A549 (cell line): Measurements from ENCODE around the gene PLA2G2E. TPM values are rescaled to one million over a fixed set of nuclear protein-coding genes. Genes with fewer than 3 reads are reported as not detected.
A peak's percentile ranks its signal among the peaks of the same experiment; 100 is the strongest.

Experiments
- ATAC-seq, 2 experiments: fragments of 200-7000 bp in 1 of 2; fragments of >200 bp in 1 of 2; cut with Nextera tagmentation in 1 of 2; cut with Tn5 transposase in 1 of 2; 3 replicates each; pipeline versions ENCODE4 v1.8.0 to v1.9.1; 2018 to 2020; ENCODE audit warnings: mild to moderate bottlenecking in 1 of 2, moderate library complexity in 1 of 2
- CTCF ChIA-PET: fragments of 300-600 bp; sonication (Branson Sonifier 250); formaldehyde crosslinking; extraction: SDS; loops from one replicate; lab custom pipeline; 2021; ENCODE audit warnings: antibody characterized with exemption, inconsistent platforms; lab: Yijun Ruan, JAX
- POLR2A ChIA-PET: fragments of 350-600 bp; formaldehyde crosslinking; extraction: SDS; loops from one replicate; lab custom pipeline; 2021; ENCODE audit warnings: antibody characterized with exemption, inconsistent platforms; lab: Yijun Ruan, JAX
- DNase-seq, 2 experiments: peaks; one replicate each; pipeline versions ENCODE4 v3.0.0 to v3.0.0-alpha.2; 2011 to 2016; ENCODE audit warnings: low read depth in 1 of 2, low spot score in 1 of 2
- FAIRE-seq: peaks from 2 replicates; lab custom pipeline; 2011; peaks lifted over from hg19 to GRCh38; lab: Jason Lieb, UNC
- H3K27ac ChIP-seq, 2 experiments: fragments of >200 bp; sonication (Bioruptor Twin); formaldehyde crosslinking; 3 replicates each; pipeline ENCODE4 v1.5.1; 2016 to 2017
- H3K4me1 ChIP-seq: fragments of >200 bp; sonication (Bioruptor Twin); formaldehyde crosslinking; 3 replicates; pipeline ENCODE4 v1.6.1; 2016
- H3K4me2 ChIP-seq: fragments of >200 bp; sonication (Bioruptor Twin); formaldehyde crosslinking; 3 replicates; pipeline ENCODE4 v1.6.1; 2016
- H3K4me3 ChIP-seq: fragments of >200 bp; sonication (Bioruptor Twin); formaldehyde crosslinking; 3 replicates; pipeline ENCODE4 v1.5.1; 2016
- H3K9me3 ChIP-seq: fragments of >200 bp; sonication (Bioruptor Twin); formaldehyde crosslinking; 3 replicates; pipeline ENCODE4 v1.6.1; 2016
- BHLHE40 ChIP-seq: IDR thresholded peaks from 2 replicates; pipeline ENCODE4 v1.6.1; 2012; ENCODE audit warnings: low read depth, low read length, inconsistent platforms
- CEBPB ChIP-seq, 2 experiments: fragments of >200 bp in 1 of 2; sonication (Bioruptor Twin) in 1 of 2; formaldehyde crosslinking in 1 of 2; IDR thresholded peaks; 2 replicates each; pipeline ENCODE4 v1.6.1; 2012 to 2016
- CHD4 ChIP-seq: fragments of 200-600 bp; sonication (generic); IDR thresholded peaks from 2 replicates; pipeline ENCODE4 v1.6.1; 2016; ENCODE audit warnings: antibody characterized with exemption, mild to moderate bottlenecking, borderline replicate concordance
- E2F6 ChIP-seq: IDR thresholded peaks from 2 replicates; pipeline ENCODE4 v1.6.1; 2012; ENCODE audit warnings: low read depth, borderline replicate concordance
- ELK1 ChIP-seq: fragments of 150-350 bp; IDR thresholded peaks from 2 replicates; pipeline ENCODE4 v1.6.1; 2014; ENCODE audit warnings: low read depth, mild to moderate bottlenecking, low read length
- FOSL2 ChIP-seq, 2 experiments: fragments of 450-650 bp in 1 of 2; fragments of >200 bp in 1 of 2; sonication (Bioruptor Twin) in 1 of 2; formaldehyde crosslinking; IDR thresholded peaks; 2 replicates each; pipeline versions ENCODE4 v1.5.0 to v1.6.1; 2016 to 2020; ENCODE audit warnings: mild to moderate bottlenecking in 1 of 2, moderate library complexity in 1 of 2
- FOXS1 ChIP-seq: fragments of 250-450 bp; sonication (Bioruptor Pico); IDR thresholded peaks from 2 replicates; pipeline ENCODE4 v1.5.0; 2020; ENCODE audit warnings: mild to moderate bottlenecking, moderate library complexity
- HOXB13 ChIP-seq: fragments of 250-450 bp; sonication (Bioruptor Pico); IDR thresholded peaks from 2 replicates; pipeline ENCODE4 v1.5.0; 2020; ENCODE audit warnings: low read depth, mild to moderate bottlenecking, moderate library complexity
- KDM5A ChIP-seq: fragments of 200-600 bp; sonication (generic); IDR thresholded peaks from 2 replicates; pipeline ENCODE4 v1.6.1; 2016; ENCODE audit warnings: antibody characterized with exemption, mild to moderate bottlenecking
- MAFK ChIP-seq: fragments of 450-650 bp; IDR thresholded peaks from 2 replicates; pipeline ENCODE4 v1.6.1; 2014; ENCODE audit not compliant: partially characterized antibody
- MYC ChIP-seq: IDR thresholded peaks from 2 replicates; pipeline ENCODE4 v1.6.1; 2012; ENCODE audit warnings: mild to moderate bottlenecking, inconsistent platforms, low read length, improper control_type of control experiment, borderline replicate concordance
- NFE2L2 ChIP-seq: fragments of 150-350 bp; conservative IDR thresholded peaks from 2 replicates; pipeline ENCODE4 v1.6.1; 2014; ENCODE audit warnings: low read length
- PHF8 ChIP-seq: fragments of 200-600 bp; sonication (generic); IDR thresholded peaks from 2 replicates; pipeline ENCODE4 v1.6.1; 2016; ENCODE audit warnings: low read depth, mild to moderate bottlenecking, antibody characterized with exemption, moderate library complexity, borderline replicate concordance
- POLR2A ChIP-seq: IDR thresholded peaks from 2 replicates; pipeline ENCODE4 v1.6.1; 2012; ENCODE audit warnings: mild to moderate bottlenecking, low read length
- RARB ChIP-seq: fragments of 250-450 bp; sonication (Bioruptor Pico); IDR thresholded peaks from 2 replicates; pipeline ENCODE4 v1.8.0; 2021; ENCODE audit warnings: mild to moderate bottlenecking, moderate library complexity
- ZNF302 ChIP-seq: fragments of 250-450 bp; sonication (Bioruptor Pico); IDR thresholded peaks from 2 replicates; pipeline ENCODE4 v1.9.0; 2021; ENCODE audit warnings: inconsistent platforms, mild to moderate bottlenecking, moderate library complexity
- WGBS: methylation state at CpG from one replicate; pipeline ENCODE4 v1.1.6; 2017; ENCODE audit errors: missing lambda C conversion rate; 5-methylcytosine and 5-hydroxymethylcytosine counted together
- polyA minus RNA-seq: library from RNA; depleted of rRNA, polyadenylated mRNA; stranded (reverse); fragments of >200 nt; gene quantifications from 2 replicates; pipeline ENCODE4 v1.2.3, GENCODE V29; 2011; rRNA and poly(A)+ RNA removed
- polyA plus RNA-seq, 4 experiments: library from polyadenylated mRNA; depleted of rRNA in 3 of 4; stranded (reverse); fragments of >200 nt; fragmentation: RNase III in 1 of 4; extraction: RNeasy Plus Mini Kit Qiagen cat#74134 plus additional on column Dnase treatment in 1 of 4; gene quantifications; 2 replicates in 3 of 4; 3 replicates in 1 of 4; pipeline ENCODE4 v1.2.3, GENCODE V29; 2011 to 2017
- TF ChIP-seq, protein P1 (sequence below): fragments of 250-450 bp; sonication (Bioruptor Pico); IDR thresholded peaks from 2 replicates; pipeline ENCODE4 v1.5.0; 2021; ENCODE audit warnings: mild to moderate bottlenecking, moderate library complexity, borderline replicate concordance
- TF ChIP-seq, protein P2 (sequence below): IDR thresholded peaks from 2 replicates; pipeline ENCODE4 v1.6.1; 2012

The PLA2G2E gene, protein sequence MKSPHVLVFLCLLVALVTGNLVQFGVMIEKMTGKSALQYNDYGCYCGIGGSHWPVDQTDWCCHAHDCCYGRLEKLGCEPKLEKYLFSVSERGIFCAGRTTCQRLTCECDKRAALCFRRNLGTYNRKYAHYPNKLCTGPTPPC
- polyA plus RNA-seq (2011; rRNA removed) (not detected in 2 replicates), polyA plus RNA-seq (2017; fragmentation: RNase III; extraction: RNeasy Plus Mini Kit Qiagen cat#74134 plus additional on column Dnase treatment) (not detected in 3 replicates), polyA minus RNA-seq (not detected in 2 replicates)
- not detected in 2 replicates for polyA plus RNA-seq (2012; cell fraction: cytosol; rRNA removed)
- not detected in 2 replicates for polyA plus RNA-seq (2012; cell fraction: nucleus; rRNA removed)

DNA sequence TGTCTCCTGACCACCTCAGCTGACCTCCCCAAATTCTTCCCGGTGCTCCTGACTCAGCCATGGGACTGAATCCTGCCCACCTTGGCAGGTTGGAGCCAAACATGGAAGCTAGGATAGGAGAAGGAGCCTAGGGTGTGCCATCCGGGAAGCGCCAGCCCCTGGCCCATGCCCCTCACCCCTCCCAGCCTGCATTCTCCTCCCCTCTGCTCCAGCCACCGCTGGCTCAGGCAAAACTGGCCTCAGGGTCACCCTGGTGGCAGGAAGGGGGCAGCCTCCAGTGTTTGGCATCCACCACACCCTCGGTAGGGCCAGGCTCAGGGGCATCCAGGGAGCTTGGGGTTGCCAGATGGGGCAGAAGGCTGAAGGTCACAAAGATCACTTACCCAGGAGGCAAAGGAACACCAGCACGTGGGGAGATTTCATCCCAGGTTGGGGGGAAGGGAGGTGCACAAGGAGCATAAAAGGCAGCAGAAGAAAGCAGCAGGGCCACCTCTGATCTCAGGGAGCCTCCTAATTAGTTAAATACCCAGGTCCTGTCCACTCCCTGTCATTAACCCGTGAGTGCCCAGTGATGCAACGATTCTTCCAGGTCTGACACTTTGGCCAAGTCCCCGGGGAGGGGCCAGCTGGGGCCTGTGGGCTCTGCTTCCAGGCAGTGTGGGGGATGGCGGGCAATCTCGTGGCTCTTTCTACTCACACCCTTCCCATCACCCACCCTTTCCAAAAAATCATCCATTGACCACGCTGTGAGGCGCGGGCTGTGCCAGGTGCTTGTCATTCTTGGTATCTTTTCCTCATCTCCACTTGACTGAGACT, at the start of gene PLA2G2E:
Gene PLA2G2E (minus strand): TSS at position 481 of the 816 bp plus-strand sequence. CDS start 58 bp downstream, at position 423.
- Histone ChIP-seq H3K4me3 (no peak within 1 kb of the TSS), H3K4me1 (no peaks in the 10 kb centered on the region), H3K9me3 (no peaks in the 10 kb centered on the region), H3K27ac (no peak within 1 kb of the TSS), H3K4me2 (no peak within 1 kb of the TSS)
- ChIA-PET CTCF (interaction anchor here (9.8 kb wide), 1 partner anchor 229 kb away, joined by 125 read pairs; no protein-coding TSS in a partner anchor), POLR2A (no interaction called here)
- TF ChIP-seq FOSL2 (IDR thresholded peaks at IDR 0.05) = no peak
- TF ChIP-seq FOSL2 (CRISPR knock-in tag; IDR thresholded peaks at IDR 0.05) = no peak
- no peak for TF ChIP-seq HOXB13
- TF ChIP-seq, protein P1, sequence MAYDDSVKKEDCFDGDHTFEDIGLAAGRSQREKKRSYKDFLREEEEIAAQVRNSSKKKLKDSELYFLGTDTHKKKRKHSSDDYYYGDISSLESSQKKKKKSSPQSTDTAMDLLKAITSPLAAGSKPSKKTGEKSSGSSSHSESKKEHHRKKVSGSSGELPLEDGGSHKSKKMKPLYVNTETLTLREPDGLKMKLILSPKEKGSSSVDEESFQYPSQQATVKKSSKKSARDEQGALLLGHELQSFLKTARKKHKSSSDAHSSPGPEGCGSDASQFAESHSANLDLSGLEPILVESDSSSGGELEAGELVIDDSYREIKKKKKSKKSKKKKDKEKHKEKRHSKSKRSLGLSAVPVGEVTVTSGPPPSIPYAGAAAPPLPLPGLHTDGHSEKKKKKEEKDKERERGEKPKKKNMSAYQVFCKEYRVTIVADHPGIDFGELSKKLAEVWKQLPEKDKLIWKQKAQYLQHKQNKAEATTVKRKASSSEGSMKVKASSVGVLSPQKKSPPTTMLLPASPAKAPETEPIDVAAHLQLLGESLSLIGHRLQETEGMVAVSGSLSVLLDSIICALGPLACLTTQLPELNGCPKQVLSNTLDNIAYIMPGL = no peak
- TF ChIP-seq KDM5A = no peak
- no peak for TF ChIP-seq ZNF302 (CRISPR knock-in tag)
- TF ChIP-seq, protein P2, sequence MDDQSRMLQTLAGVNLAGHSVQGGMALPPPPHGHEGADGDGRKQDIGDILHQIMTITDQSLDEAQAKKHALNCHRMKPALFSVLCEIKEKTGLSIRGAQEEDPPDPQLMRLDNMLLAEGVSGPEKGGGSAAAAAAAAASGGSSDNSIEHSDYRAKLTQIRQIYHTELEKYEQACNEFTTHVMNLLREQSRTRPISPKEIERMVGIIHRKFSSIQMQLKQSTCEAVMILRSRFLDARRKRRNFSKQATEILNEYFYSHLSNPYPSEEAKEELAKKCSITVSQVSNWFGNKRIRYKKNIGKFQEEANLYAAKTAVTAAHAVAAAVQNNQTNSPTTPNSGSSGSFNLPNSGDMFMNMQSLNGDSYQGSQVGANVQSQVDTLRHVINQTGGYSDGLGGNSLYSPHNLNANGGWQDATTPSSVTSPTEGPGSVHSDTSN = no peak
- no peak for TF ChIP-seq CEBPB (IDR thresholded peaks at IDR 0.05)
- no peak for TF ChIP-seq MYC
- no peak for TF ChIP-seq BHLHE40
- TF ChIP-seq E2F6 = no peak
- TF ChIP-seq PHF8 = no peak
- TF ChIP-seq RARB (CRISPR knock-in tag) = no peak
- ATAC-seq = no peak; a peak in 1 of 6 replicates
- no peak for DNase-seq
- WGBS = 63% methylated on average over 12 of the region's 14 CpGs
- no peak for FAIRE-seq

DNA sequence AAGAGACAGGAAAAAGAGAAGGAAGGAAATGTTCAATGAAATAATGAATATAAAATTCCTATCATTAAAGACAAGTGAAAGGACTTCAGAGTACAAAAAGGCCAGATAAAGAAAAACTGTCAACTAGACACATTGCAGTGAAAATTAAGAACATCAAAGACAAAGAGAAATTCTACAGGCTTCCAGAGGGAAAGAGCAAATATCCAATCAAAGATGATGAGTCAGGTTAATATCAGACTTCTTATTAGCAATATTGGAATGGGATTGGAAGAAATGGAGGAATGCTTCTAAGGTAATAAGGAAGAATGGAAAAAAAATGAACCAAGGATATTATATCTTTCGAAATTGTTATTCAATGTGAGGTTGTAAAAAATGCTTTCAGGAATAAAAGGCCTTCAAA, 48.2 kb upstream of the PLA2G2E start:
- CTCF ChIA-PET = interaction anchor here (1.2 kb wide), 1 partner anchor 181 kb away, joined by 3 read pairs; no protein-coding TSS in a partner anchor

GRCh38 chr1:19969898-19970660, 46.7 kb upstream of the PLA2G2E start:
- Histone ChIP-seq H3K4me1 (no peaks in the 10 kb centered on the region), H3K4me3 (no peak overlapping the region), H3K4me2 (no peak overlapping the region), H3K9me3 (no peaks in the 10 kb centered on the region), H3K27ac (no peak overlapping the region)
- no peak for ATAC-seq
- 28% methylated on average over 5 of the region's 5 CpGs for WGBS
- TF ChIP-seq ELK1 = no peak
- TF ChIP-seq CHD4 = no peak
- no peak for TF ChIP-seq FOXS1 (CRISPR knock-in tag)
- TF ChIP-seq NFE2L2 = no peak
- DNase-seq = no peak
- CTCF ChIA-PET = no interaction called here
- POLR2A ChIA-PET = no interaction called here
- no peak for FAIRE-seq

More for the DNA sequence above, 48.2 kb upstream of the PLA2G2E start:
- H3K27ac ChIP-seq = no peak overlapping the region
- no peak overlapping the region for H3K4me3 ChIP-seq
- no peaks in the 10 kb centered on the region for H3K4me1 ChIP-seq
- POLR2A ChIA-PET = no interaction called here
- ATAC-seq (no peak), FAIRE-seq (no peak)
- TF ChIP-seq POLR2A (no peak), MAFK (peak; percentile 48)
- TF ChIP-seq, all 56 proteins: peak for 1
- DNase-seq = no peak
- H3K9me3 ChIP-seq = no peaks in the 10 kb centered on the region
- 3% methylated on average over 1 of the region's 1 CpG for WGBS
- no peak overlapping the region for H3K4me2 ChIP-seq
